Nephron progenitor cell (in vitro differentiated cells): Measurements from ENCODE around the gene AP1B1.

ENCODE experiments used
- DNase-seq: peaks from one replicate; pipeline ENCODE4 v3.0.0; 2021
- H3K27ac Mint-ChIP-seq: 2 replicates; pipeline ENCODE4 v1.8.0; 2021; ENCODE audit warnings: mild to moderate bottlenecking, moderate library complexity, mixed read lengths
- H3K27me3 Mint-ChIP-seq: 2 replicates; pipeline ENCODE4 v1.8.0; 2021; ENCODE audit warnings: mild to moderate bottlenecking, low read depth, mixed read lengths; ENCODE audit not compliant: poor library complexity
- H3K36me3 Mint-ChIP-seq: 2 replicates; pipeline ENCODE4 v1.8.0; 2021; ENCODE audit warnings: low read depth, mixed read lengths
- H3K4me1 Mint-ChIP-seq: 2 replicates; pipeline ENCODE4 v1.8.0; 2021; ENCODE audit warnings: mixed read lengths
- H3K4me3 Mint-ChIP-seq: 2 replicates; pipeline ENCODE4 v1.8.0; 2021; ENCODE audit warnings: mild to moderate bottlenecking, moderate library complexity, mixed read lengths
- H3K9me3 Mint-ChIP-seq: 2 replicates; pipeline ENCODE4 v1.8.0; 2021; ENCODE audit warnings: mild to moderate bottlenecking, moderate library complexity, mixed read lengths
- TF ChIP-seq, protein P1 (sequence below): fragments of 200-600 bp; sonication (generic); IDR thresholded peaks from 2 replicates; pipeline ENCODE4 v1.5.0; 2021; ENCODE audit warnings: antibody characterized with exemption

AP1B1 gene

DNA sequence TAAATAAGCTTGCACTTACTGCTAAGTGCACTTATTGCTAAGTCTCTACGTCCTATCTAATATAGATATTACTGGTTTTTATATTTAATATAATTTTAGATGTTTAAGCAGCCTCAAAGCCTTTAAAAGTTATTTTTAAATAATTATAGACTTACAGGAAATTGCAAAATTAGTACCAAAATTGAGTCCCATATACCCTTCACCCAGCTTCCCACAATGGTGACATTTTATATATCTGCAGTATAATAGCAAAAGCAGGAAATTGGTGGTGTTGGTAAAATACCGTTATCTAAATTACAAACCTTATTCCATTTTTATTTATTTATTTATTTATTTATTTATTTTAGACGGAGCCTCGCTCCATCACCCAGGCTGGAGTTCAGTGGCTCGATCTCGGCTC is 1.9 kb upstream of the AP1B1 start:
- H3K36me3 Mint-ChIP-seq = no peaks in the 10 kb centered on the region
- H3K9me3 Mint-ChIP-seq = no peaks in the 10 kb centered on the region
- no peak overlapping the region for H3K4me3 Mint-ChIP-seq
- TF ChIP-seq, protein P1, sequence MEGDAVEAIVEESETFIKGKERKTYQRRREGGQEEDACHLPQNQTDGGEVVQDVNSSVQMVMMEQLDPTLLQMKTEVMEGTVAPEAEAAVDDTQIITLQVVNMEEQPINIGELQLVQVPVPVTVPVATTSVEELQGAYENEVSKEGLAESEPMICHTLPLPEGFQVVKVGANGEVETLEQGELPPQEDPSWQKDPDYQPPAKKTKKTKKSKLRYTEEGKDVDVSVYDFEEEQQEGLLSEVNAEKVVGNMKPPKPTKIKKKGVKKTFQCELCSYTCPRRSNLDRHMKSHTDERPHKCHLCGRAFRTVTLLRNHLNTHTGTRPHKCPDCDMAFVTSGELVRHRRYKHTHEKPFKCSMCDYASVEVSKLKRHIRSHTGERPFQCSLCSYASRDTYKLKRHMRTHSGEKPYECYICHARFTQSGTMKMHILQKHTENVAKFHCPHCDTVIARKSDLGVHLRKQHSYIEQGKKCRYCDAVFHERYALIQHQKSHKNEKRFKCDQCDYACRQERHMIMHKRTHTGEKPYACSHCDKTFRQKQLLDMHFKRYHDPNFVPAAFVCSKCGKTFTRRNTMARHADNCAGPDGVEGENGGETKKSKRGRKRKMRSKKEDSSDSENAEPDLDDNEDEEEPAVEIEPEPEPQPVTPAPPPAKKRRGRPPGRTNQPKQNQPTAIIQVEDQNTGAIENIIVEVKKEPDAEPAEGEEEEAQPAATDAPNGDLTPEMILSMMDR = no peak
- no peak for DNase-seq
- H3K27me3 Mint-ChIP-seq = peaks cover 3% of the 10 kb centered on the region
- H3K4me1 Mint-ChIP-seq = peaks cover 21% of the 10 kb centered on the region
- H3K27ac Mint-ChIP-seq = no peak overlapping the region

DNA sequence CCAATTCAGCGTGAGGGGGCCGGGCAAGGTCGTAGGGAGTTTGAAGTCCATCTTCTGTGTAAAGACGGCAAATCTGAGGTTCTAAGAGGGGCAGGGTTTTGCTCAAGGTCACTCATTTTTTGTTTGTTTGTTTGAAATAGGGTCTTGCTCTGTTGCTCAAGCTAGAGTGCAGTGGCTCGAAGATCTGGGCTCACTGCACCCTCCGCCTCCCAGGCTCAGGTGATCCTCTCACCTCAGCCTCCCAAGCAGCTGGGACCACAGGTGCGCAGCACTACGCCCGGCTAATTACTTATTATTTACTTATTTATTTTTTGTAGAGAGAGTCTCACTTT is 355 bp upstream of the AP1B1 start:
- H3K4me3 Mint-ChIP-seq = peak overlapping the region; percentile 89
- H3K27ac Mint-ChIP-seq = no peak overlapping the region
- DNase-seq = no peak
- H3K36me3 Mint-ChIP-seq = peaks cover 7% of the 10 kb centered on the region
- H3K9me3 Mint-ChIP-seq = no peaks in the 10 kb centered on the region
- TF ChIP-seq, protein P1 = no peak
- peaks cover 3% of the 10 kb centered on the region for H3K27me3 Mint-ChIP-seq
- peaks cover 26% of the 10 kb centered on the region for H3K4me1 Mint-ChIP-seq

DNA sequence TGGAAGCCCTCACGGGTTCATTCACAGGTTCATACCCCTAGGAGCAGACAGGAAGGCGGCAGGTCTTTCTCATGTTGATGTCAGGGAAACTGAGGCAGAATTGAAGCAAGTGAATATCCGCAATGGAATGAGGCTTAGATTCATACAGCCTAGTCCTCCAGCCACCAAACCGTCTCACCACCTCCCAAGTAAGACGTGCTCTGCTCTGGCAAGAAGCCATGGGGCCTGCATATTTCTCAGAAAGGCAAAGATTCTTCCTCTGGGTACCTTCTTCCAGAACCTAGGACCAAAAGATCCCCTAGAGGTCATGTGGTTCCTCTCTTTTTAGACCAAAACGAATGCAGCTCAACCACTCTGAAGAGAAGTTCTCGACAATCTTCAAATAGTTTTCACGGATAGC is 1.7 kb downstream of the AP1B1 start:
- DNase-seq = no peak
- TF ChIP-seq, protein P1 = no peak
- Mint-ChIP-seq H3K36me3 (peaks cover 7% of the 10 kb centered on the region), H3K27ac (no peak overlapping the region), H3K9me3 (no peaks in the 10 kb centered on the region), H3K4me3 (peak overlapping the region; percentile 89), H3K27me3 (no peaks in the 10 kb centered on the region), H3K4me1 (peaks cover 26% of the 10 kb centered on the region)

DNA sequence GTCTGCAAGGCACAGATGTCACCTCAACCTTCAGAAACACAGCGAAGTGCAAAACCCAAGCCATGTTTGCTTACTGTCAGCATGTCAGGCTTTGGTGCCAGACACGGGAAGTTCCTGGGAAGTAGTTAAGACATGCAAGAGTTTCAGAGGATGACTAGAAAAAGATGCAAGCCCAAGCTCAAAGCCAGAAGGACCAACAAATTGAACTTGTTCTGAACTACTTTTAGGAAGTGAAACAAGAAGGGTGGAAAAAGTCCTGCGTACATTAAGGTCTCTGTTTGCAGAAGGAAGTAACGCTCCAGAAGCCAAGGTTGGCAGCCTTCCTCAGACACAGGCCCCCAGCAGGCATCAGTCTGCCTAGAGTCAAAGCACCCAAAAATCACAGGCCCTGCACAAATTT is 2.6 kb downstream of the AP1B1 start:
- H3K9me3 Mint-ChIP-seq = no peaks in the 10 kb centered on the region
- H3K27me3 Mint-ChIP-seq = no peaks in the 10 kb centered on the region
- peaks cover 7% of the 10 kb centered on the region for H3K36me3 Mint-ChIP-seq
- TF ChIP-seq, protein P1 = no peak
- H3K4me1 Mint-ChIP-seq = peaks cover 26% of the 10 kb centered on the region
- no peak overlapping the region for H3K27ac Mint-ChIP-seq
- peak overlapping the region; percentile 11 for H3K4me3 Mint-ChIP-seq
- DNase-seq = no peak

DNA sequence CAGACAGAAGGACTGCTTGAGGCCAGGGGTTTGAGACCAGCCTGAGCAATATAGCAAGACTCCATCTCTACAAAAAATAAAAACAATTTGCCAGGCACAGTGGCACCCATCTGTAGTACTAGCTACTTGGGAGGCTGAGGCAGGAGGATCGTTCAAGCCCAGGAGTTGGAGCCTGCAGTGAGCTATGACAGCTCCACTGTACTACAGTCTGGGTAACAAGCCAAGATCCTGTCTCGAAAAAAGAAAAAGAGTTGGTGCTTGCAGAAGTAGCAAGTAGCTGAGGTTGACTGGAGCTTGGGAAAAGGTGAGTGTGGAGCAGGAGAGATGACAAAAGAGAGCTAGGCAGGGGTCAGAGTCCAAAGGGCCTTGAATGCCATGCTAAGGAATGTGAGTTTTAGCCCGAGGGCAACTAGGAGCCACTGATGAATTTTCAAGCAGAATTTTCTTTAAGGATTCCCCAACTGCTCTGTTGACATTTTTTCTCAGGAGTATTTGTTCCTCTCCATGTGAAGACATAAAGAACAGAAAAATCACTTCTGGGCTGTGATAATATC is 3.1 kb downstream of the AP1B1 start:
- Mint-ChIP-seq H3K27ac (no peak overlapping the region), H3K9me3 (no peaks in the 10 kb centered on the region)
- no peak for DNase-seq

DNA sequence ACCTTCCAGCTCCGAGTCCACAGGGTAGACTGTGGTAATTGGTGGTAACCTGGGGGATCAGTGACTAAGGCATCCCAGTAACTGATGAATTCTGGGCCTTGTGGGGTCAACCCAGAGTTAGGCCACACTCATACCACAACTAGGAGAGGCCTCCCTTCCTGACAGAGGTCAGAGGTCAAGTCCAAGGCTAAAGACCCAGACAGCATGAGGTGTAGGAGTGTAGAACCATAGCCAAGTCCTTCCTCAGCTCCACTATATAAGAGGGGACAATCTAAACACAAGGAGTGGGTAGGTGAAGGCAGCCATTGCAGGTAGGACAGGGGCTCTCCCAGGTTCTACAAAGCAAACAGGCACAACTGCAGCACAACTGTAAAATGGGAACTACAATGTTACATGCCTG is 4.6 kb downstream of the AP1B1 start:
- H3K4me1 Mint-ChIP-seq = peaks cover 38% of the 10 kb centered on the region
- no peaks in the 10 kb centered on the region for H3K27me3 Mint-ChIP-seq
- TF ChIP-seq, protein P1 = no peak
- peaks cover 7% of the 10 kb centered on the region for H3K36me3 Mint-ChIP-seq
- H3K4me3 Mint-ChIP-seq = no peak overlapping the region
- DNase-seq = no peak
- no peaks in the 10 kb centered on the region for H3K9me3 Mint-ChIP-seq
- no peak overlapping the region for H3K27ac Mint-ChIP-seq

More for the DNA sequence above, 3.1 kb downstream of the AP1B1 start:
- peaks cover 31% of the 10 kb centered on the region for H3K4me1 Mint-ChIP-seq
- TF ChIP-seq, protein P1 = no peak
- H3K27me3 Mint-ChIP-seq = no peaks in the 10 kb centered on the region
- H3K4me3 Mint-ChIP-seq = no peak overlapping the region
- peaks cover 7% of the 10 kb centered on the region for H3K36me3 Mint-ChIP-seq
